Testis (tissue), 3 donors: ENCODE data around the gene MAPK6. TPM values are rescaled to one million over a fixed set of nuclear protein-coding genes. Genes with fewer than 3 reads are reported as not detected.

ENCODE experiments used
- DNase-seq: peaks from one replicate; pipeline ENCODE4 v3.0.0-alpha.2; 2019
- H3K27ac ChIP-seq, 2 donors: fragments of 200-600 bp; sonication (generic); one replicate each; pipeline ENCODE4 v1.5.1; 2019
- H3K27me3 ChIP-seq: fragments of 200-600 bp; sonication (generic); one replicate; pipeline ENCODE4 v1.5.1; 2019
- H3K36me3 ChIP-seq: fragments of 200-600 bp; sonication (generic); one replicate; pipeline ENCODE4 v1.5.1; 2017; ENCODE audit warnings: low read depth; ENCODE audit errors: missing control alignments
- H3K4me1 ChIP-seq: fragments of 200-600 bp; sonication (generic); one replicate; pipeline ENCODE4 v1.5.1; 2019
- H3K4me3 ChIP-seq, 2 donors: fragments of 200-600 bp; sonication (generic); one replicate each; pipeline ENCODE4 v1.5.1; 2017 to 2019
- H3K9me3 ChIP-seq: fragments of 200-600 bp; sonication (generic); one replicate; pipeline ENCODE4 v1.5.1; 2017
- POLR2A ChIP-seq: fragments of 450-650 bp; IDR thresholded peaks from one replicate; pipeline ENCODE4 v1.6.1; 2017; ENCODE audit warnings: antibody characterized with exemption, mild to moderate bottlenecking, moderate library complexity
- WGBS, 2 donors: methylation state at CpG; one replicate each; pipeline ENCODE4 v1.1.5; 2018; 5-methylcytosine and 5-hydroxymethylcytosine counted together
- intact Hi-C: fragments of 100-400 bp; cut with DNase I; formaldehyde crosslinking; loops from one replicate; pipeline ENCODE4 v1.15.1; 2023; ENCODE audit warnings: low total_unique reads
- polyA plus RNA-seq: library from polyadenylated mRNA; stranded (reverse); fragments of 350-450 nt; fragmentation: Illumina TruSeq; extraction: RNeasy Lipid Tissue Mini Kit (QIAGEN cat#74804); gene quantifications from one replicate; pipeline ENCODE4 v1.2.3, GENCODE V29; 2014; ENCODE audit warnings: low read depth, low replicate concordance; ENCODE audit not compliant: insufficient read depth
- total RNA-seq, 2 donors: library from RNA; depleted of rRNA; stranded (reverse); fragments of >200 nt; gene quantifications; one replicate each; pipeline ENCODE4 v1.2.3, GENCODE V29; 2016
- TF ChIP-seq, protein P1 (sequence below), 3 experiments: fragments of 450-650 bp in 2 of 3; fragments of 200-600 bp in 1 of 3; sonication (generic) in 1 of 3; IDR thresholded peaks; one replicate each; pipeline ENCODE4 v1.5.1; 2016 to 2019; ENCODE audit warnings: antibody characterized with exemption in 3 of 3, mild to moderate bottlenecking in 2 of 3, moderate library complexity in 1 of 3

The MAPK6 gene
- total and polyA plus RNA-seq, 3 donors from 2014 or later = 50.6 to 58.8 (median 57.6) TPM

- 85 to 86% methylated on average over 5 of the region's 5 CpGs for WGBS, 2 donors
- no peak for DNase-seq
- Histone ChIP-seq H3K9me3 (no peaks in the 10 kb centered on the region), H3K36me3 (no peaks in the 10 kb centered on the region), H3K27me3 (no peaks in the 10 kb centered on the region), H3K4me3 (no peak overlapping the region), H3K4me1 (no peaks in the 10 kb centered on the region), H3K27ac (no peak overlapping the region)
- TF ChIP-seq POLR2A = no peak
- TF ChIP-seq, protein P1, sequence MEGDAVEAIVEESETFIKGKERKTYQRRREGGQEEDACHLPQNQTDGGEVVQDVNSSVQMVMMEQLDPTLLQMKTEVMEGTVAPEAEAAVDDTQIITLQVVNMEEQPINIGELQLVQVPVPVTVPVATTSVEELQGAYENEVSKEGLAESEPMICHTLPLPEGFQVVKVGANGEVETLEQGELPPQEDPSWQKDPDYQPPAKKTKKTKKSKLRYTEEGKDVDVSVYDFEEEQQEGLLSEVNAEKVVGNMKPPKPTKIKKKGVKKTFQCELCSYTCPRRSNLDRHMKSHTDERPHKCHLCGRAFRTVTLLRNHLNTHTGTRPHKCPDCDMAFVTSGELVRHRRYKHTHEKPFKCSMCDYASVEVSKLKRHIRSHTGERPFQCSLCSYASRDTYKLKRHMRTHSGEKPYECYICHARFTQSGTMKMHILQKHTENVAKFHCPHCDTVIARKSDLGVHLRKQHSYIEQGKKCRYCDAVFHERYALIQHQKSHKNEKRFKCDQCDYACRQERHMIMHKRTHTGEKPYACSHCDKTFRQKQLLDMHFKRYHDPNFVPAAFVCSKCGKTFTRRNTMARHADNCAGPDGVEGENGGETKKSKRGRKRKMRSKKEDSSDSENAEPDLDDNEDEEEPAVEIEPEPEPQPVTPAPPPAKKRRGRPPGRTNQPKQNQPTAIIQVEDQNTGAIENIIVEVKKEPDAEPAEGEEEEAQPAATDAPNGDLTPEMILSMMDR (IDR thresholded peaks at IDR 0.05) = no peak
- intact Hi-C loops = no loop called here
Measured at GRCh38 chr15:52104532-52105004, 85.5 kb downstream of the MAPK6 start.

- H3K27ac ChIP-seq = no peak overlapping the region
- DNase-seq = no peak
- H3K4me3 ChIP-seq = no peak overlapping the region
- no peaks in the 10 kb centered on the region for H3K4me1 ChIP-seq
- intact Hi-C loops = no loop called here
- no peak for TF ChIP-seq POLR2A
- TF ChIP-seq, protein P1 (IDR thresholded peaks at IDR 0.05) = no peak
- WGBS, 2 donors = 76 to 80% methylated on average over 2 of the region's 2 CpGs
- no peaks in the 10 kb centered on the region for H3K27me3 ChIP-seq
- H3K9me3 ChIP-seq = no peaks in the 10 kb centered on the region
- H3K36me3 ChIP-seq = no peaks in the 10 kb centered on the region
Measured at GRCh38 chr15:52105846-52106245, 86.8 kb downstream of the MAPK6 start.

DNA sequence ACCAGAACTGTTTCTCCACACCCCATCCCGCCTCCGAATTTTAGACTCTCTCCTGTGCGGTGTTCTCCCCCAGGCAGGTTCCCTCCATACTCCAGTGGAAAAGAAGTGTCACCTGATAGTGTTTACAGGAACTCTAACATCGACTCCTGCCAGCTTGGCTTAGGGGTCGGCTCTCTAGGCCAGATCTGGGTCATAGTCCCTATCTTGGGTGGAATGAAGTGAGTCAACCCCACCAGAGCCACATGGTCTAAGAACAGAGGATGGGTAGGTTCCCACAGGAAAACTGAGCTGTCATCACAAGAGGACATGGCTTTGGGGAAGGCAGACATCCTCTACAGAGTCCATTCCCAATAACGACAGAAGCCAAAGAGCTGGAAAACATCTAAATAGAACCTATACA is 87.6 kb downstream of the MAPK6 start:
- Histone ChIP-seq H3K4me1 (no peaks in the 10 kb centered on the region), H3K27ac (no peak overlapping the region), H3K27me3 (no peaks in the 10 kb centered on the region), H3K4me3 (no peak overlapping the region), H3K9me3 (no peaks in the 10 kb centered on the region), H3K36me3 (no peaks in the 10 kb centered on the region)
- intact Hi-C loops = no loop called here
- no peak for DNase-seq
- TF ChIP-seq POLR2A = no peak
- TF ChIP-seq, protein P1 (IDR thresholded peaks at IDR 0.05) = no peak
- 76 to 85% methylated on average over 6 of the region's 6 CpGs for WGBS, 2 donors

- no peak overlapping the region for H3K27ac ChIP-seq
- H3K4me3 ChIP-seq = no peak overlapping the region
- 92 to 97% methylated on average over 6 of the region's 6 CpGs for WGBS, 2 donors
- no peaks in the 10 kb centered on the region for H3K4me1 ChIP-seq
- no peak for DNase-seq
- H3K9me3 ChIP-seq = no peaks in the 10 kb centered on the region
- H3K27me3 ChIP-seq = no peaks in the 10 kb centered on the region
- intact Hi-C loops = no loop called here
- TF ChIP-seq POLR2A = no peak
- TF ChIP-seq, protein P1 (IDR thresholded peaks at IDR 0.05) = no peak
- H3K36me3 ChIP-seq = no peaks in the 10 kb centered on the region
Measured at GRCh38 chr15:52107238-52107637, 88.2 kb downstream of the MAPK6 start.
